Uterus (tissue), 2 donors: ENCODE measurements around the gene KIFAP3.

Experiments used
- POLR2A ChIP-seq, 2 donors: fragments of 450-650 bp; IDR thresholded peaks; one replicate each; pipeline ENCODE4 v1.6.1; 2016; ENCODE audit warnings: antibody characterized with exemption in 2 of 2, mild to moderate bottlenecking in 1 of 2, moderate library complexity in 1 of 2
- TF ChIP-seq, protein P1 (sequence below), 4 experiments: fragments of 200-600 bp in 2 of 4; fragments of 450-650 bp in 2 of 4; sonication (generic) in 2 of 4; IDR thresholded peaks; one replicate each; pipeline ENCODE4 v1.5.1; 2016 to 2019; ENCODE audit warnings: antibody characterized with exemption in 4 of 4, mild to moderate bottlenecking in 2 of 4, moderate library complexity in 1 of 4

DNA sequence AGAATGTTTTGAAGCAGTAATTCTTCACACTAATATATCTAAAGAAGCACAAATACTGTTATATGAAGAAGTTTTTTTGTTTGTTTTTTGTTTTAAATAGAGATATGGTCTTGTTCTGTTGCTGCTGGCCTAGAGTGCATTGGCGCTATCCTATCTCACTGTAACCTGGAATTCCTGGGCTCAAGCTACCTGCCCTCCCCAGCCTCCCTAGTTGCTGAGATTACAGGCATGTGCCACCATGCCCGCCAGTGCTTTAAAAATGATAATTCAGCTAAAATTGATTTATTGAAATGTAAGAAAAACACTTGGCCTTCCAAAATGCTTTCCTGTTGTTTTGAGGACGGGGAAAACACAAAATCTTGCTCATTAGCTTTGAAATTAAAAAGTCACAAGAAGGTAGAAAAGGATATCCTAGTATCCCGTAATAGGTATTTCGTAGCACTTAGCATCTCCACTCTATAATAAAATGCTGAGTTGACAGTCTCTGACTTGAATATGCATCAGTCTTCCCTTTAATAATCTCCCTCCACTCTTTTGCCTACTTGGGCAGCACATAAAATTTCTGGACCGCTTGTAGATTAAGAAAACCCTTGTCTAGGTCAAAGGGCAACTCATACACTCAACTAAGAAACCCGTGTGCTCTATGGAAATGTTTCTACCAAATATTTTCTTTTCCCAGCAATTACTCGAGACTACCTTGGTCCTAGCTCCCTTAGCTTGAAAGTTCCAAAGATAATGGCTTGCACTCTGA, 182.1 kb downstream of the KIFAP3 start:
- TF ChIP-seq, protein P1, sequence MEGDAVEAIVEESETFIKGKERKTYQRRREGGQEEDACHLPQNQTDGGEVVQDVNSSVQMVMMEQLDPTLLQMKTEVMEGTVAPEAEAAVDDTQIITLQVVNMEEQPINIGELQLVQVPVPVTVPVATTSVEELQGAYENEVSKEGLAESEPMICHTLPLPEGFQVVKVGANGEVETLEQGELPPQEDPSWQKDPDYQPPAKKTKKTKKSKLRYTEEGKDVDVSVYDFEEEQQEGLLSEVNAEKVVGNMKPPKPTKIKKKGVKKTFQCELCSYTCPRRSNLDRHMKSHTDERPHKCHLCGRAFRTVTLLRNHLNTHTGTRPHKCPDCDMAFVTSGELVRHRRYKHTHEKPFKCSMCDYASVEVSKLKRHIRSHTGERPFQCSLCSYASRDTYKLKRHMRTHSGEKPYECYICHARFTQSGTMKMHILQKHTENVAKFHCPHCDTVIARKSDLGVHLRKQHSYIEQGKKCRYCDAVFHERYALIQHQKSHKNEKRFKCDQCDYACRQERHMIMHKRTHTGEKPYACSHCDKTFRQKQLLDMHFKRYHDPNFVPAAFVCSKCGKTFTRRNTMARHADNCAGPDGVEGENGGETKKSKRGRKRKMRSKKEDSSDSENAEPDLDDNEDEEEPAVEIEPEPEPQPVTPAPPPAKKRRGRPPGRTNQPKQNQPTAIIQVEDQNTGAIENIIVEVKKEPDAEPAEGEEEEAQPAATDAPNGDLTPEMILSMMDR (IDR thresholded peaks at IDR 0.05) = no peak
- TF ChIP-seq POLR2A (IDR thresholded peaks at IDR 0.05) = no peak
